ENCODE measurements around the gene CDCA3.

DNA sequence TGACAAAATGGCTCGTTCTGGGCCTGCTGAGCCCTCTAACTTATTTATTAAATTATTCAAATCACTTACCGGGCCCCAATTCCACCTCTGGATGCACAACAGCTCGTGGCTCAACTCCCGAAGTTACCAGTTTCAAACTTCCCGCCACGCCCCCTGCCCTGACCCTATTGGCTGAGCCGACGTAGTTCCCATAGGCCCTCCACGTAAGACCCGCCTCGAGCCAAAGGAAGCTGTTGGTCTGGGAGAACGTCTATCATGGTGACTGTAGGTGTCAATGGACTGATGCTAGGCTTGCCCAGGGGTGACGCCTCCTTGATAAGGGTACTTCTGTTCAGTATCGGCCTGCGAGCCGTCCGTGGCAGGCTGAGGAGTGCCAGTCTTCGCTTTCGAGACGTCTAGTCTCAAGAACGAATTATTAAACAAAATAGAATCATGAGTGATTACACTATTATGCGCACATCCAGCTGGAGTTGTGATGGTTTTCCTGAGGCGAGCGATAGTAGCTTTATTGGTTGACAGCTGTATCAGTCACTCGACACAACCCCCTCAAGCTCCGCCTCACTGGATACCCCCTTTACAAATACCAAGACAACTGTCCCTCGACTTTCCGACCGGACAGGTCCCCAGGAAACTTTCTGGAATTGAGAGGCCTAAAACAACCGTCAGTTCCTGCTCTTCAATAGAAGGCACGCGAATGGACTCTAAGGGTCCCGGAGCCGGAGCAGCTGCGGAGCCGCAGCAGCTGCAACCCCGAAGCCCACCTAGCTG lies at the start of gene CDCA3:
- TF ChIP-seq, protein P1, sequence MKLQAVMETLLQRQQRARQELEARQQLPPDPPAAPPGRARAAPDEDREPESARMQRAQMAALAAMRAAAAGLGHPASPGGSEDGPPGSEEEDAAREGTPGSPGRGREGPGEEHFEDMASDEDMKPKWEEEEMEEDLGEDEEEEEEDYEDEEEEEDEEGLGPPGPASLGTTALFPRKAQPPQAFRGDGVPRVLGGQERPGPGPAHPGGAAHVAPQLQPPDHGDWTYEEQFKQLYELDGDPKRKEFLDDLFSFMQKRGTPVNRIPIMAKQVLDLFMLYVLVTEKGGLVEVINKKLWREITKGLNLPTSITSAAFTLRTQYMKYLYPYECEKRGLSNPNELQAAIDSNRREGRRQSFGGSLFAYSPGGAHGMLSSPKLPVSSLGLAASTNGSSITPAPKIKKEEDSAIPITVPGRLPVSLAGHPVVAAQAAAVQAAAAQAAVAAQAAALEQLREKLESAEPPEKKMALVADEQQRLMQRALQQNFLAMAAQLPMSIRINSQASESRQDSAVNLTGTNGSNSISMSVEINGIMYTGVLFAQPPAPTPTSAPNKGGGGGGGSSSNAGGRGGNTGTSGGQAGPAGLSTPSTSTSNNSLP (IDR thresholded peaks at IDR 0.05; ENCODE audit: low read depth, low read length): 0 out of 2 replicates have a peak, but pooled peaks have one; percentile 2
- TF ChIP-seq ZNF260 (CRISPR knock-in tag; IDR thresholded peaks at IDR 0.05; ENCODE audit: borderline replicate concordance, low read depth): no peak
- no peak for TF ChIP-seq ZNF879 (CRISPR knock-in tag; IDR thresholded peaks at IDR 0.05)
- TF ChIP-seq POLR2A (IDR thresholded peaks at IDR 0.05; ENCODE audit: insufficient read depth in 1 of 2, low read depth in 2 of 2, low read length in 2 of 2): peak; percentile 84 to 95
- TF ChIP-seq, protein P2, sequence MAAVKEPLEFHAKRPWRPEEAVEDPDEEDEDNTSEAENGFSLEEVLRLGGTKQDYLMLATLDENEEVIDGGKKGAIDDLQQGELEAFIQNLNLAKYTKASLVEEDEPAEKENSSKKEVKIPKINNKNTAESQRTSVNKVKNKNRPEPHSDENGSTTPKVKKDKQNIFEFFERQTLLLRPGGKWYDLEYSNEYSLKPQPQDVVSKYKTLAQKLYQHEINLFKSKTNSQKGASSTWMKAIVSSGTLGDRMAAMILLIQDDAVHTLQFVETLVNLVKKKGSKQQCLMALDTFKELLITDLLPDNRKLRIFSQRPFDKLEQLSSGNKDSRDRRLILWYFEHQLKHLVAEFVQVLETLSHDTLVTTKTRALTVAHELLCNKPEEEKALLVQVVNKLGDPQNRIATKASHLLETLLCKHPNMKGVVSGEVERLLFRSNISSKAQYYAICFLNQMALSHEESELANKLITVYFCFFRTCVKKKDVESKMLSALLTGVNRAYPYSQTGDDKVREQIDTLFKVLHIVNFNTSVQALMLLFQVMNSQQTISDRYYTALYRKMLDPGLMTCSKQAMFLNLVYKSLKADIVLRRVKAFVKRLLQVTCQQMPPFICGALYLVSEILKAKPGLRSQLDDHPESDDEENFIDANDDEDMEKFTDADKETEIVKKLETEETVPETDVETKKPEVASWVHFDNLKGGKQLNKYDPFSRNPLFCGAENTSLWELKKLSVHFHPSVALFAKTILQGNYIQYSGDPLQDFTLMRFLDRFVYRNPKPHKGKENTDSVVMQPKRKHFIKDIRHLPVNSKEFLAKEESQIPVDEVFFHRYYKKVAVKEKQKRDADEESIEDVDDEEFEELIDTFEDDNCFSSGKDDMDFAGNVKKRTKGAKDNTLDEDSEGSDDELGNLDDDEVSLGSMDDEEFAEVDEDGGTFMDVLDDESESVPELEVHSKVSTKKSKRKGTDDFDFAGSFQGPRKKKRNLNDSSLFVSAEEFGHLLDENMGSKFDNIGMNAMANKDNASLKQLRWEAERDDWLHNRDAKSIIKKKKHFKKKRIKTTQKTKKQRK (IDR thresholded peaks at IDR 0.05; ENCODE audit: low read length): peak; percentile 14; the same call in 1 of the 2 replicates
- no peak for TF ChIP-seq ZSCAN29 (CRISPR knock-in tag; conservative IDR thresholded peaks at IDR 0.05)
- TF ChIP-seq NFIC (IDR thresholded peaks at IDR 0.05; ENCODE audit: low read length): no peak
- TF ChIP-seq, protein P3, sequence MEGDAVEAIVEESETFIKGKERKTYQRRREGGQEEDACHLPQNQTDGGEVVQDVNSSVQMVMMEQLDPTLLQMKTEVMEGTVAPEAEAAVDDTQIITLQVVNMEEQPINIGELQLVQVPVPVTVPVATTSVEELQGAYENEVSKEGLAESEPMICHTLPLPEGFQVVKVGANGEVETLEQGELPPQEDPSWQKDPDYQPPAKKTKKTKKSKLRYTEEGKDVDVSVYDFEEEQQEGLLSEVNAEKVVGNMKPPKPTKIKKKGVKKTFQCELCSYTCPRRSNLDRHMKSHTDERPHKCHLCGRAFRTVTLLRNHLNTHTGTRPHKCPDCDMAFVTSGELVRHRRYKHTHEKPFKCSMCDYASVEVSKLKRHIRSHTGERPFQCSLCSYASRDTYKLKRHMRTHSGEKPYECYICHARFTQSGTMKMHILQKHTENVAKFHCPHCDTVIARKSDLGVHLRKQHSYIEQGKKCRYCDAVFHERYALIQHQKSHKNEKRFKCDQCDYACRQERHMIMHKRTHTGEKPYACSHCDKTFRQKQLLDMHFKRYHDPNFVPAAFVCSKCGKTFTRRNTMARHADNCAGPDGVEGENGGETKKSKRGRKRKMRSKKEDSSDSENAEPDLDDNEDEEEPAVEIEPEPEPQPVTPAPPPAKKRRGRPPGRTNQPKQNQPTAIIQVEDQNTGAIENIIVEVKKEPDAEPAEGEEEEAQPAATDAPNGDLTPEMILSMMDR (CRISPR knock-in tag; IDR thresholded peaks at IDR 0.05): no peak
- TF ChIP-seq YY1 (IDR thresholded peaks at IDR 0.05; ENCODE audit: insufficient read depth, insufficient replicate concordance, low read depth, low read length): no peak
- no peak for TF ChIP-seq ZNF138 (CRISPR knock-in tag; IDR thresholded peaks at IDR 0.05; ENCODE audit: low read depth)
- no peak for TF ChIP-seq DNMT1 (CRISPR knock-in tag; IDR thresholded peaks at IDR 0.05)

Measured in HepG2 (cell line).